ENCODE results near the gene NEO1. TPM values are rescaled to one million over a fixed set of nuclear protein-coding genes. Genes with fewer than 3 reads are reported as not detected.

NEO1 gene
- polyA plus RNA-seq, 1 donor from 2014 or later: 57.0 TPM

DNA sequence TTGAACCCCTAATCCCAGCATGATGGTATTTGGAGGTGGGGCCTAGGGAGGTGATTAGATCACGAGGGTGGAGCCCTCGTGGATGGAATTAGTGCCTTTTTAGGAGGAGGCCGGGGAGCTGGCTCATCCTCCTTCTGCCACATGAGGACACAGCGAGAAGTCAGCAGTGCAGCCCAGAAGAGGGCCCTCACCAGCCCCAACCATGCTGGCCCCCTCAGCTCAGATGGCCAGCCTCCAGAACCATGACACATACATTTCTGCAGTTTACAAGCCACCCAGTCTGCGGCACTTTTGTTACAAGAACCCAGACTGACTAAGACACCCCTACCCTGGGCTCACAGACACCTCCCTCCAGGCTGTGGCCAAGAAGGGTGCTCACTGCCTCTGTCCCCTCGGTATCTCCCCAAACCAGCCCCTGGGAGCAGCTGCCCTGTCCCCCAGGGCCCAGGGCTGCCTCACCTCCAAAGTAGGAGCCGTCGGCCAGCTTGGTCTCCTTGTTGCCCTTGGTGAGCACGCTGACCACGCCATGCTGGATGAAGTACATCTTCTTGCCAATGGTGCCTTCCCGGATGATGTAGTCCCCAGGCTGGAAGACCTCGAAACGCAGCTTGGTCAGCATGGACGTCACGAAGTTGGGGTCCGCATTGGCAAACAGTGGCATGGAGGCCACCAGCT is 272.4 kb downstream of the NEO1 start:
- Histone ChIP-seq H3K27ac (ENCODE audit: low read length) (no peak overlapping the region), H3K9ac (ENCODE audit: low read length) (no peak overlapping the region), H3K9me2 (ENCODE audit: insufficient read depth, low read length) (no peaks in the 10 kb centered on the region), H3K4me3 (ENCODE audit: low read length) (no peak overlapping the region), H4K20me1 (ENCODE audit: insufficient read depth) (no peaks in the 10 kb centered on the region), H2AFZ (ENCODE audit: low read depth, low read length) (no peak overlapping the region), H3K4me2 (ENCODE audit: low read length) (no peak overlapping the region), H3K36me3 (ENCODE audit: insufficient read depth, low read length) (peaks cover 5% of the 10 kb centered on the region), H3F3A (ENCODE audit: insufficient read depth, low read length, poor library complexity, severe bottlenecking) (no peaks in the 10 kb centered on the region), H3K27me3 (ENCODE audit: insufficient read depth, low read depth, low read length) (no peaks in the 10 kb centered on the region), H3K79me2 (replicated peaks; ENCODE audit: insufficient read depth, low read length) (no peaks in the 10 kb centered on the region), H3K9me3 (ENCODE audit: low read length) (no peaks in the 10 kb centered on the region)
- TF ChIP-seq RAD21 (conservative IDR thresholded peaks at IDR 0.05) (no peak), SMC3 (conservative IDR thresholded peaks at IDR 0.05; ENCODE audit: poor library complexity) (no peak), EZH2 (IDR thresholded peaks at IDR 0.05; ENCODE audit: borderline replicate concordance, insufficient read depth, low read length, poor library complexity, severe bottlenecking) (no peak), MXI1 (conservative IDR thresholded peaks at IDR 0.05; ENCODE audit: poor library complexity, severe bottlenecking) (no peak), TAF1 (IDR thresholded peaks at IDR 0.05; ENCODE audit: low read depth) (no peak), POLR2AphosphoS5 (IDR thresholded peaks at IDR 0.05) (no peak), EP300 (conservative IDR thresholded peaks at IDR 0.05; ENCODE audit: poor library complexity, severe bottlenecking) (no peak)
- TF ChIP-seq, protein P1, sequence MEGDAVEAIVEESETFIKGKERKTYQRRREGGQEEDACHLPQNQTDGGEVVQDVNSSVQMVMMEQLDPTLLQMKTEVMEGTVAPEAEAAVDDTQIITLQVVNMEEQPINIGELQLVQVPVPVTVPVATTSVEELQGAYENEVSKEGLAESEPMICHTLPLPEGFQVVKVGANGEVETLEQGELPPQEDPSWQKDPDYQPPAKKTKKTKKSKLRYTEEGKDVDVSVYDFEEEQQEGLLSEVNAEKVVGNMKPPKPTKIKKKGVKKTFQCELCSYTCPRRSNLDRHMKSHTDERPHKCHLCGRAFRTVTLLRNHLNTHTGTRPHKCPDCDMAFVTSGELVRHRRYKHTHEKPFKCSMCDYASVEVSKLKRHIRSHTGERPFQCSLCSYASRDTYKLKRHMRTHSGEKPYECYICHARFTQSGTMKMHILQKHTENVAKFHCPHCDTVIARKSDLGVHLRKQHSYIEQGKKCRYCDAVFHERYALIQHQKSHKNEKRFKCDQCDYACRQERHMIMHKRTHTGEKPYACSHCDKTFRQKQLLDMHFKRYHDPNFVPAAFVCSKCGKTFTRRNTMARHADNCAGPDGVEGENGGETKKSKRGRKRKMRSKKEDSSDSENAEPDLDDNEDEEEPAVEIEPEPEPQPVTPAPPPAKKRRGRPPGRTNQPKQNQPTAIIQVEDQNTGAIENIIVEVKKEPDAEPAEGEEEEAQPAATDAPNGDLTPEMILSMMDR (IDR thresholded peaks at IDR 0.05; ENCODE audit: poor library complexity, severe bottlenecking): no peak
- TF ChIP-seq, protein P2, sequence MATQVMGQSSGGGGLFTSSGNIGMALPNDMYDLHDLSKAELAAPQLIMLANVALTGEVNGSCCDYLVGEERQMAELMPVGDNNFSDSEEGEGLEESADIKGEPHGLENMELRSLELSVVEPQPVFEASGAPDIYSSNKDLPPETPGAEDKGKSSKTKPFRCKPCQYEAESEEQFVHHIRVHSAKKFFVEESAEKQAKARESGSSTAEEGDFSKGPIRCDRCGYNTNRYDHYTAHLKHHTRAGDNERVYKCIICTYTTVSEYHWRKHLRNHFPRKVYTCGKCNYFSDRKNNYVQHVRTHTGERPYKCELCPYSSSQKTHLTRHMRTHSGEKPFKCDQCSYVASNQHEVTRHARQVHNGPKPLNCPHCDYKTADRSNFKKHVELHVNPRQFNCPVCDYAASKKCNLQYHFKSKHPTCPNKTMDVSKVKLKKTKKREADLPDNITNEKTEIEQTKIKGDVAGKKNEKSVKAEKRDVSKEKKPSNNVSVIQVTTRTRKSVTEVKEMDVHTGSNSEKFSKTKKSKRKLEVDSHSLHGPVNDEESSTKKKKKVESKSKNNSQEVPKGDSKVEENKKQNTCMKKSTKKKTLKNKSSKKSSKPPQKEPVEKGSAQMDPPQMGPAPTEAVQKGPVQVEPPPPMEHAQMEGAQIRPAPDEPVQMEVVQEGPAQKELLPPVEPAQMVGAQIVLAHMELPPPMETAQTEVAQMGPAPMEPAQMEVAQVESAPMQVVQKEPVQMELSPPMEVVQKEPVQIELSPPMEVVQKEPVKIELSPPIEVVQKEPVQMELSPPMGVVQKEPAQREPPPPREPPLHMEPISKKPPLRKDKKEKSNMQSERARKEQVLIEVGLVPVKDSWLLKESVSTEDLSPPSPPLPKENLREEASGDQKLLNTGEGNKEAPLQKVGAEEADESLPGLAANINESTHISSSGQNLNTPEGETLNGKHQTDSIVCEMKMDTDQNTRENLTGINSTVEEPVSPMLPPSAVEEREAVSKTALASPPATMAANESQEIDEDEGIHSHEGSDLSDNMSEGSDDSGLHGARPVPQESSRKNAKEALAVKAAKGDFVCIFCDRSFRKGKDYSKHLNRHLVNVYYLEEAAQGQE (IDR thresholded peaks at IDR 0.05; ENCODE audit: borderline replicate concordance): no peak

DNA sequence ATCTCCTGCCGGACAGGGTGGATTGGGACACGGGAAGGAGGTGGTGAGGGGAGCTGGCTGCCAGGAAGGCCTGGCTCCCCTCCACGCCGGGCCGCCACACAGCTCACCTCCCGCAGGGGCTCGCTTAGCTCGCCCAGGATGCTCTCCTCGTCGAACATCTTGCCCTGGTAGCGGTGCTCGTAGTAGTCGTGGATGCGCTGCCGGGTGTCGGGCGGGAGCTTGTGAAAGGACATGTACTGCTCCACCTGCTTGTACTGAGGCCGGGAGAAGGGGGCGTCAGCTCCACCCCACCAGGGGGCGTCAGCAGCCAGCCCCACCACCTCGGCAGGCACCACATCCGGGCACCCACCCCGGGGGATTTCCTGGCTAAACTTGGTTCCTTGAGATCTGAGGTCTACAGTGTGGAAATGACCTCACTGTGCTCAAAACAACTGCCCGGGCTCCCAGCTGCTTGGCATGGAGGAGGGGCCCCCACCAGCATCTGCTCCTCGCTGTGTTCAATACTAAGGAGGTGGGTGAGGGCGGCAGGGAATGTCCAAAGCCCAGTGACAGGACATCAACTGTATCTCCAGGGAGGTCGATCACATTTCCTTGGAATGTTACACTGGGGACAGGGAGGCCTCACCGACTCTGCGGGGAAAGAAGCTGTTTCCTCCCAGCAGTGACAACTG is 273.1 kb downstream of the NEO1 start:
- no peaks in the 10 kb centered on the region for H3K9me3 ChIP-seq (ENCODE audit: low read length)
- no peaks in the 10 kb centered on the region for H3K79me2 ChIP-seq (replicated peaks; ENCODE audit: insufficient read depth, low read length)
- no peak overlapping the region for H3K4me2 ChIP-seq (ENCODE audit: low read length)
- no peak overlapping the region for H3K9ac ChIP-seq (ENCODE audit: low read length)
- H3K9me2 ChIP-seq (ENCODE audit: insufficient read depth, low read length): no peaks in the 10 kb centered on the region
- TF ChIP-seq RAD21 (conservative IDR thresholded peaks at IDR 0.05) (no peak), MXI1 (conservative IDR thresholded peaks at IDR 0.05; ENCODE audit: poor library complexity, severe bottlenecking) (no peak), EZH2 (IDR thresholded peaks at IDR 0.05; ENCODE audit: borderline replicate concordance, insufficient read depth, low read length, poor library complexity, severe bottlenecking) (no peak), POLR2AphosphoS5 (IDR thresholded peaks at IDR 0.05) (no peak), SMC3 (conservative IDR thresholded peaks at IDR 0.05; ENCODE audit: poor library complexity) (no peak)
- TF ChIP-seq, protein P2 (IDR thresholded peaks at IDR 0.05; ENCODE audit: borderline replicate concordance): no peak
- TF ChIP-seq, protein P1 (IDR thresholded peaks at IDR 0.05; ENCODE audit: poor library complexity, severe bottlenecking): no peak
- no peaks in the 10 kb centered on the region for H4K20me1 ChIP-seq (ENCODE audit: insufficient read depth)
- H2AFZ ChIP-seq (ENCODE audit: low read depth, low read length): no peak overlapping the region
- H3F3A ChIP-seq (ENCODE audit: insufficient read depth, low read length, poor library complexity, severe bottlenecking): no peaks in the 10 kb centered on the region
- peaks cover 5% of the 10 kb centered on the region for H3K36me3 ChIP-seq (ENCODE audit: insufficient read depth, low read length)
- no peaks in the 10 kb centered on the region for H3K27me3 ChIP-seq (ENCODE audit: insufficient read depth, low read depth, low read length)
- H3K4me3 ChIP-seq (ENCODE audit: low read length): no peak overlapping the region
- no peak overlapping the region for H3K27ac ChIP-seq (ENCODE audit: low read length)

All from neural cell (in vitro differentiated cells).